Endothelial cell of umbilical vein (primary cell): ENCODE results near the gene DCUN1D4. TPM values are rescaled to one million over a fixed set of nuclear protein-coding genes. Genes with fewer than 3 reads are reported as not detected.
A peak's percentile ranks its signal among the peaks of the same experiment; 100 is the strongest.

Experiments used
- BruUV-seq: library from RNA; stranded (reverse); fragments of 400-500 nt; replicated peaks from 2 replicates; lab custom pipeline; 2021; lab: Mats Ljungman, UMichigan
- CTCF ChIA-PET: fragments of 300-600, 350-600 bp; sonication (Branson Sonifier 250); formaldehyde crosslinking; loops from one replicate; lab custom pipeline; 2021; ENCODE audit warnings: antibody characterized with exemption, inconsistent platforms; lab: Charles Lee
- POLR2A ChIA-PET: fragments of 300-600, 350-600 bp; sonication (Branson Sonifier 250); formaldehyde crosslinking; loops from one replicate; lab custom pipeline; 2021; ENCODE audit warnings: antibody characterized with exemption, inconsistent platforms; lab: Charles Lee
- DNase-seq: peaks from one replicate; pipeline ENCODE4 v3.0.0-alpha.2; 2011; ENCODE audit warnings: low read depth, low spot score
- FAIRE-seq: peaks from 2 replicates; lab custom pipeline; 2011; peaks lifted over from hg19 to GRCh38; lab: Jason Lieb, UNC
- H2AFZ ChIP-seq: 2 replicates; pipeline ENCODE4 v1.6.0; 2012; ENCODE audit warnings: low read depth, low read length, control low read depth, inconsistent platforms
- H3K27ac ChIP-seq: 2 replicates; pipeline ENCODE4 v1.5.1; 2011; ENCODE audit warnings: low read depth, mild to moderate bottlenecking, control low read depth, low read length, moderate library complexity; ENCODE audit not compliant: insufficient read depth
- H3K27me3 ChIP-seq, 2 experiments: 2 replicates each; pipeline versions ENCODE4 v1.6.0 to v1.6.1; 2011; ENCODE audit warnings: low read length in 2 of 2, mixed read lengths in 1 of 2; ENCODE audit not compliant: control insufficient read depth in 2 of 2, insufficient read depth in 2 of 2
- H3K36me3 ChIP-seq, 2 experiments: 2 replicates in 1 of 2; 3 replicates in 1 of 2; pipeline ENCODE4 v1.5.1; 2011; ENCODE audit warnings: low read length in 2 of 2, mild to moderate bottlenecking in 1 of 2, moderate library complexity in 1 of 2; ENCODE audit not compliant: control insufficient read depth in 2 of 2, insufficient read depth in 2 of 2; ENCODE audit errors: extremely low read depth in 1 of 2
- H3K4me1 ChIP-seq: 3 replicates; pipeline ENCODE4 v1.5.1; 2011; ENCODE audit warnings: mild to moderate bottlenecking, low read length; ENCODE audit not compliant: control insufficient read depth, insufficient read depth; ENCODE audit errors: extremely low read depth
- H3K4me2 ChIP-seq: 2 replicates; pipeline ENCODE4 v1.6.1; 2011; ENCODE audit warnings: low read length, control low read depth, mixed read lengths; ENCODE audit not compliant: insufficient read depth
- H3K4me3 ChIP-seq, 3 experiments: fragments of 200-600 bp in 1 of 3; sonication (generic), shearing (Covaris generic) in 1 of 3; replicated peaks in 1 of 3; 2 replicates each; pipeline ENCODE4 v1.5.1; 2011 to 2016; ENCODE audit warnings: control low read depth in 3 of 3, low read length in 3 of 3, mild to moderate bottlenecking in 2 of 3, inconsistent platforms in 1 of 3, low read depth in 1 of 3, moderate library complexity in 1 of 3; ENCODE audit not compliant: insufficient read depth in 1 of 3
- H3K79me2 ChIP-seq: 2 replicates; pipeline ENCODE4 v1.6.0; 2012; ENCODE audit warnings: low read length, inconsistent platforms; ENCODE audit not compliant: control insufficient read depth, insufficient read depth
- H3K9ac ChIP-seq: replicated peaks from 2 replicates; pipeline ENCODE3; 2011; ENCODE audit warnings: low read length, control low read depth; ENCODE audit not compliant: insufficient read depth; ENCODE audit errors: extremely low read depth
- H3K9me1 ChIP-seq: replicated peaks from 3 replicates; pipeline ENCODE4 v1.6.0; 2011; ENCODE audit warnings: mild to moderate bottlenecking, low read length; ENCODE audit not compliant: control insufficient read depth, insufficient read depth; ENCODE audit errors: extremely low read depth
- H3K9me3 ChIP-seq: replicated peaks from 2 replicates; pipeline ENCODE4 v1.5.1; 2012; ENCODE audit warnings: low read length, inconsistent platforms; ENCODE audit not compliant: control insufficient read depth, insufficient read depth
- H4K20me1 ChIP-seq: replicated peaks from 2 replicates; pipeline ENCODE3; 2011; ENCODE audit warnings: mild to moderate bottlenecking, low read length; ENCODE audit not compliant: control insufficient read depth, insufficient read depth; ENCODE audit errors: extremely low read depth
- EZH2 ChIP-seq: IDR thresholded peaks from 2 replicates; pipeline ENCODE4 v1.6.1; 2012; ENCODE audit warnings: borderline replicate concordance, low read depth, mild to moderate bottlenecking, moderate library complexity, low read length, inconsistent platforms; ENCODE audit not compliant: severe bottlenecking
- FOS ChIP-seq: IDR thresholded peaks from 2 replicates; pipeline ENCODE4 v1.6.1; 2011; ENCODE audit warnings: mild to moderate bottlenecking, low read length, moderate library complexity, borderline replicate concordance; ENCODE audit not compliant: insufficient read depth
- GATA2 ChIP-seq: IDR thresholded peaks from 2 replicates; pipeline ENCODE4 v1.7.0; 2011; ENCODE audit warnings: low read depth, mild to moderate bottlenecking, moderate library complexity, mixed read lengths, low read length; ENCODE audit not compliant: insufficient read length, insufficient read depth
- JUN ChIP-seq: IDR thresholded peaks from 2 replicates; pipeline ENCODE4 v1.6.1; 2011; ENCODE audit warnings: borderline replicate concordance, low read depth; ENCODE audit not compliant: insufficient read length, insufficient read depth
- MYC ChIP-seq: IDR thresholded peaks from one replicate; pipeline ENCODE4 v1.6.1; 2011; ENCODE audit warnings: mild to moderate bottlenecking, low read depth, low read length
- POLR2A ChIP-seq: IDR thresholded peaks from 2 replicates; pipeline ENCODE4 v1.6.1; 2012; ENCODE audit warnings: low read depth, mild to moderate bottlenecking, control low read depth, low read length
- POLR2AphosphoS5 ChIP-seq: IDR thresholded peaks from 2 replicates; pipeline ENCODE4 v1.6.1; 2012; ENCODE audit warnings: low read depth, mild to moderate bottlenecking, control low read depth, low read length, moderate library complexity; ENCODE audit not compliant: insufficient read depth
- dilution Hi-C: fragments of 300-500 bp; cut with MboI; formaldehyde crosslinking; loops from one replicate; pipeline ENCODE4 v1.15.0; 2019; ENCODE audit warnings: low sequenced_read_pairs; ENCODE audit not compliant: extremely low pct_ligation_motif_present
- intact Hi-C: fragments of 100-400 bp; cut with micrococcal nuclease; formaldehyde crosslinking; loops from one replicate; pipeline ENCODE4 v1.10.0; 2022
- polyA plus RNA-seq, 4 experiments: library from polyadenylated mRNA; depleted of rRNA in 3 of 4; stranded (reverse) in 3 of 4; unstranded in 1 of 4; fragments of >200 nt; gene quantifications; 2 replicates each; pipeline versions ENCODE4 v1.2.1 to v1.2.3, GENCODE V29; 2011 to 2012; ENCODE audit warnings: missing spikeins in 1 of 4
- total RNA-seq: library from RNA; stranded (reverse); gene quantifications from 2 replicates; pipeline ENCODE4 v1.2.3, GENCODE V29; 2021
- TF ChIP-seq, protein P1 (sequence below): IDR thresholded peaks from 2 replicates; pipeline ENCODE4 v1.6.1; 2011; ENCODE audit not compliant: insufficient read depth, insufficient read length
- TF ChIP-seq, protein P2 (sequence below), 2 donors: IDR thresholded peaks; 1 replicate in 1 of 2; 2 replicates in 1 of 2; pipeline ENCODE4 v1.5.1; 2011; ENCODE audit warnings: low read length in 2 of 2, mild to moderate bottlenecking in 2 of 2, moderate library complexity in 2 of 2, control low read depth in 1 of 2, inconsistent platforms in 1 of 2, low read depth in 1 of 2; ENCODE audit not compliant: insufficient read depth in 1 of 2; ENCODE audit errors: extremely low read depth in 1 of 2

Gene DCUN1D4
- total and polyA plus RNA-seq, 2 donors (not counting 3 experiments of a cell fraction or from before 2014, with no cell fraction given), result 24.8 to 50.6 TPM

DNA sequence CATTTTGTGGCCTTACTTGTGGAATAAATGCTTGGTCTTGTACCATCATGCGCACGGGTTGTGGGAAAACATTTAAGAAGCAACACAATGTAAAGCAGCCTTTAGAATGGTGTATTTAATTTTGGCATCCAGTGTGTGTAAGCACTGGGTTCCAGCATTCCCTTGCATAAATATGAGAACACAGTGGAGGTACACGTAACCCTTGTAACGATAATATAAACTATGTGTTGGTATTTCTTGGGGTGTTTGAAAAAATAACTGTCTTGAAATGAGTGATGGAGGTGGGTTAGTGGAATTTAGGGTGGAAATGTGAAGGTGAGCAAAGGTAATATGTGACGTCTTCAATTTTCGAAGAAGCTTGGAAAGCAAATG lies 2.1 kb downstream of the DCUN1D4 start:
- BruUV-seq, result TSS peak; percentile 18
- DNase-seq (no peak), FAIRE-seq (no peak)
- Histone ChIP-seq H3K4me2 (peak overlapping the region; percentile 57), H3K4me3 (peak overlapping the region; percentile 9 to 84 (median 61)), H2AFZ (peak overlapping the region; percentile 61), H3K9me1 (no peaks in the 10 kb centered on the region), H3K9ac (peak overlapping the region; percentile 45), H4K20me1 (no peaks in the 10 kb centered on the region), H3K36me3 (peaks cover 0 to 3% of the 10 kb centered on the region in 2 experiments), H3K27ac (peak overlapping the region; percentile 4), H3K79me2 (peaks cover 51% of the 10 kb centered on the region), H3K27me3 (no peaks in the 10 kb centered on the region), H3K4me1 (peaks cover 9% of the 10 kb centered on the region), H3K9me3 (no peaks in the 10 kb centered on the region)
- ChIA-PET CTCF (interaction anchor here (1.0 to 2.3 kb wide), 3 partner anchors 12 to 45 kb away, joined by 3 to 12 read pairs (median 4); no protein-coding TSS in a partner anchor), POLR2A (no interaction called here)
- TF ChIP-seq POLR2A, result no peak
- TF ChIP-seq, protein P1, sequence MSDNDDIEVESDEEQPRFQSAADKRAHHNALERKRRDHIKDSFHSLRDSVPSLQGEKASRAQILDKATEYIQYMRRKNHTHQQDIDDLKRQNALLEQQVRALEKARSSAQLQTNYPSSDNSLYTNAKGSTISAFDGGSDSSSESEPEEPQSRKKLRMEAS, result no peak
- intact Hi-C loops (loop anchor here (2.0 kb wide), 1 partner anchor 62 kb away; no protein-coding TSS in a partner anchor), dilution Hi-C loops (no loop called here)

DNA sequence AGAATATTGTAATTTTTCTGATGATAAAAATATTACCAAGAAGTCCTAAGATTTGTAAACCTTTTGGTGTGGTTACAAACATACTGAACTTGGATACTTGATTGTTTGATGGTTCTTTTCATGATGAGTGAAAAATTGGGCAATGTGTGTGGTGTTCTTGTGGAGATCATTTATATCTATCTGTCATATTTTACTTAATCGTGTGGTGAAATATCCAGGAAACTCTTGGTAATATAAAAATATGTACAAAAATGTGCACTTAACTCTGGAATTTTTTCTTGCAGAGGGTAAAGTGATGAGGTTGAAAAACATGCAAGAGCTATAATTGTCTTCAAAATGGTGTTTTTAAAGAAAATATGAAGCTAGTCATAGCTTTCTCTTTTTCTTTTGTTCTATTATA lies 2.8 kb downstream of the DCUN1D4 start:
- H3K27me3 ChIP-seq, result no peaks in the 10 kb centered on the region
- no peaks in the 10 kb centered on the region for H4K20me1 ChIP-seq
- peaks cover 9% of the 10 kb centered on the region for H3K4me1 ChIP-seq
- intact Hi-C loops, result loop anchor here (2.0 kb wide), 1 partner anchor 61 kb away; no protein-coding TSS in a partner anchor
- H3K79me2 ChIP-seq, result peaks cover 57% of the 10 kb centered on the region
- ChIA-PET POLR2A (no interaction called here), CTCF (interaction anchor here (1.0 to 2.3 kb wide), 3 partner anchors 13 to 44 kb away, joined by 3 to 12 read pairs (median 4); no protein-coding TSS in a partner anchor)
- no peak overlapping the region for H3K9ac ChIP-seq
- H3K27ac ChIP-seq, result no peak overlapping the region
- no peaks in the 10 kb centered on the region for H3K9me3 ChIP-seq
- H3K36me3 ChIP-seq, result peaks cover 0 to 3% of the 10 kb centered on the region in 2 experiments
- dilution Hi-C loops, result no loop called here
- TF ChIP-seq POLR2AphosphoS5, result no peak
- TF ChIP-seq, protein P2, sequence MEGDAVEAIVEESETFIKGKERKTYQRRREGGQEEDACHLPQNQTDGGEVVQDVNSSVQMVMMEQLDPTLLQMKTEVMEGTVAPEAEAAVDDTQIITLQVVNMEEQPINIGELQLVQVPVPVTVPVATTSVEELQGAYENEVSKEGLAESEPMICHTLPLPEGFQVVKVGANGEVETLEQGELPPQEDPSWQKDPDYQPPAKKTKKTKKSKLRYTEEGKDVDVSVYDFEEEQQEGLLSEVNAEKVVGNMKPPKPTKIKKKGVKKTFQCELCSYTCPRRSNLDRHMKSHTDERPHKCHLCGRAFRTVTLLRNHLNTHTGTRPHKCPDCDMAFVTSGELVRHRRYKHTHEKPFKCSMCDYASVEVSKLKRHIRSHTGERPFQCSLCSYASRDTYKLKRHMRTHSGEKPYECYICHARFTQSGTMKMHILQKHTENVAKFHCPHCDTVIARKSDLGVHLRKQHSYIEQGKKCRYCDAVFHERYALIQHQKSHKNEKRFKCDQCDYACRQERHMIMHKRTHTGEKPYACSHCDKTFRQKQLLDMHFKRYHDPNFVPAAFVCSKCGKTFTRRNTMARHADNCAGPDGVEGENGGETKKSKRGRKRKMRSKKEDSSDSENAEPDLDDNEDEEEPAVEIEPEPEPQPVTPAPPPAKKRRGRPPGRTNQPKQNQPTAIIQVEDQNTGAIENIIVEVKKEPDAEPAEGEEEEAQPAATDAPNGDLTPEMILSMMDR (IDR thresholded peaks at IDR 0.05; ENCODE audit: extremely low read depth in 1 of 2, insufficient read depth in 1 of 2, low read depth in 1 of 2, low read length in 2 of 2), result no peak
- TF ChIP-seq, protein P1, result no peak
- no peak for TF ChIP-seq FOS
- no peak for TF ChIP-seq JUN
- TF ChIP-seq POLR2A, result no peak
- no peak for TF ChIP-seq GATA2
- no peak for TF ChIP-seq MYC
- no peak for TF ChIP-seq EZH2
- H2AFZ ChIP-seq, result no peak overlapping the region
- DNase-seq (no peak), FAIRE-seq (no peak)
- no TSS peak for BruUV-seq
- no peak overlapping the region for H3K4me2 ChIP-seq
- no peaks in the 10 kb centered on the region for H3K9me1 ChIP-seq
- no peak overlapping the region for H3K4me3 ChIP-seq
